BLaER1 (cell line): ENCODE data around the gene WNT6.
A peak's percentile ranks its signal among the peaks of the same experiment; 100 is the strongest.

ENCODE experiments used
- H3K27ac ChIP-seq: shearing (Covaris generic); formaldehyde crosslinking; 2 replicates; pipeline ENCODE4 v1.8.1; 2022
- H3K27me3 ChIP-seq: shearing (Covaris generic); formaldehyde crosslinking; 2 replicates; pipeline ENCODE4 v1.8.1; 2022
- H3K36me3 ChIP-seq: shearing (Covaris generic); formaldehyde crosslinking; 2 replicates; pipeline ENCODE4 v1.8.1; 2022
- H3K4me1 ChIP-seq: shearing (Covaris generic); formaldehyde crosslinking; 2 replicates; pipeline ENCODE4 v1.8.1; 2022
- H3K4me2 ChIP-seq: shearing (Covaris generic); formaldehyde crosslinking; 2 replicates; pipeline ENCODE4 v1.8.1; 2022
- H3K4me3 ChIP-seq: shearing (Covaris generic); formaldehyde crosslinking; 2 replicates; pipeline ENCODE4 v1.8.1; 2022
- H3K9ac ChIP-seq: shearing (Covaris generic); formaldehyde crosslinking; 2 replicates; pipeline ENCODE4 v1.8.1; 2022
- H3K9me3 ChIP-seq: shearing (Covaris generic); formaldehyde crosslinking; 2 replicates; pipeline ENCODE4 v1.8.1; 2022
- H4K20me1 ChIP-seq: shearing (Covaris generic); formaldehyde crosslinking; 2 replicates; pipeline ENCODE4 v1.8.1; 2022
- Cebpa-rat ChIP-seq: shearing (Covaris generic); IDR thresholded peaks from 2 replicates; pipeline ENCODE4 v1.8.1; 2022

Gene WNT6

DNA sequence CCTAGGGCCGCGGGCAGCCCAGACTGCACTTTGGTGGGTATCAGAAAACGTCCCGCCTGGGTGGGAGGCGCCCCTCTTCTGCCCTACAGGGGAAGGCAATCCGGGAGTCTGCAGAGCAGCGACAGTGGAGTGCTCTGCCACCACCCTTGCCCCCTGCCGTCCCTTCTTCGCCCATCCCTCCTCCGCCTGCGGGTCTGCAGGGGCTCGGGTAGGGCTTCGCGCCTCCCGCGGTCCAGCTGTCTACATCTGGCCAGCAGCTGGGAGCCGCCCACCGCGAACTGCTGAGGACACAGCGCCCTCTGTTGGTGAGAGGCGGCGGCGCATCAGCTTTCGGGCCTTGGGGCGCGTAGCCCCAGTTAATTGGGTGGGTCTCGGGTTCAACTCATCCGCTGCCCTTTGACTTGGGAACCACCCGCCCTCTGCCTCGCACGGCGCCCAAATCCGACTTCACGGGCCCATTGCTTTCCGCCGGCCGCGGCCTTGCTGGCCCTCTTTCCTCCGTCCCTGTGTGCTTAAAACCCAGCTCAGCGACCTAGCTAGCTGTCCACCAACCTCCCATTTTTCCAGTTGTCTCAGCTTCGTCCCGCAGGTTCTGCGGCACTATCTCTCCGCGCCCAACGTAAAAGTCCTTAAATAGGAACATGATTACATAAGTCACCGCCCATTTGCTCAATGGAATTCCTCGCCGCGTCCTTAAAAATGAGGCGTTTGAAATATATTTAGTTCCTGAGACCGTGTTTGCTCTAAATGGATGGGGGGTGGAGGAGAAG lies 38.7 kb downstream of the WNT6 start:
- peaks cover 18% of the 10 kb centered on the region for H4K20me1 ChIP-seq
- peak overlapping the region; percentile 64 for H3K4me3 ChIP-seq
- peaks cover 57% of the 10 kb centered on the region for H3K4me1 ChIP-seq
- H3K27ac ChIP-seq: no peak overlapping the region
- no peak overlapping the region for H3K9ac ChIP-seq
- peak overlapping the region; percentile 100 for H3K4me2 ChIP-seq
- H3K36me3 ChIP-seq: no peaks in the 10 kb centered on the region
- TF ChIP-seq Cebpa-rat: no peak
- H3K27me3 ChIP-seq: peaks cover 43% of the 10 kb centered on the region
- H3K9me3 ChIP-seq: no peaks in the 10 kb centered on the region

DNA sequence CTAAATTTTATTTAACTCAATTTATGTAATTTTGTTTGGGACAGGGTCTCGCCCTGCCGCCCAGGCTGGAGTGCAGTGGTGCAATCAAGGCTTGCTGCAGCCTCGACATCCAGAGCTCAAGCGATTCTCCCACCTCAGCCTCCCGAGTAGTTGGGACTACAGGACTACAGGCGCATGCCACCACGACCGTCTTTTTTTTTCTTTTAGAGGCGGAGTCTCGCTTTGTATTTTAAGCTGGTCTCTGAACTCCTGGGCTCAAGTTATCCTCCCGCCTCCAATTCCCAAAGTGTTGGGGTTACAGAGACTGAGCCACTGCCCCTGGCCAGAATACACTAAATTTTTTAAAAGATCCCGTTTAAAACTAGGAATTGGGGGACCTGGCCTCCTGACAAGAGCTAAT lies 39.5 kb downstream of the WNT6 start:
- no peak for TF ChIP-seq Cebpa-rat
- H3K9ac ChIP-seq: no peak overlapping the region
- H3K36me3 ChIP-seq: no peaks in the 10 kb centered on the region
- peaks cover 43% of the 10 kb centered on the region for H3K27me3 ChIP-seq
- no peaks in the 10 kb centered on the region for H3K9me3 ChIP-seq
- peaks cover 48% of the 10 kb centered on the region for H3K4me1 ChIP-seq
- no peak overlapping the region for H3K4me2 ChIP-seq
- peaks cover 18% of the 10 kb centered on the region for H4K20me1 ChIP-seq
- no peak overlapping the region for H3K27ac ChIP-seq
- no peak overlapping the region for H3K4me3 ChIP-seq

DNA sequence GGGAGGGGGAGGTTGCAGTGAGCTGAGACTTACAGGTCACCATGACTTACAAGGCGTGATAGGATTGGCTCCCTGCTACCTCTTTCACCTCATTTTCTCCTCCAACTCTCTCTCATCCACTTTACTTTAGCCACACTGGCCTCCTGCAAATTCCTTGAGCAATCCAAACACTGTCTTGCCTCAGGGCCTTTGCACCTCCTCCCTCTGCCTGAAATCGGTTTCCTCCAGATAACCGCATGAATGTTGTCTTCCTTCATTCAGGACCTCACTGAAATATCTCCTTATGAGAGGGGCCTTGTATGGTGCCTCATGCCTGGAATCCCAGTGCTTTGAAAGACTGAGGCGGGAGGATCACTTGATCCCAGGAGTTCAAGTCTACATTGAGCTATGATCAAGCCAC lies 42.8 kb downstream of the WNT6 start:
- no peak overlapping the region for H3K4me3 ChIP-seq
- peaks cover 15% of the 10 kb centered on the region for H3K4me1 ChIP-seq
- H3K9me3 ChIP-seq: no peaks in the 10 kb centered on the region
- H4K20me1 ChIP-seq: peaks cover 8% of the 10 kb centered on the region
- H3K27ac ChIP-seq: no peak overlapping the region
- no peak for TF ChIP-seq Cebpa-rat
- no peak overlapping the region for H3K4me2 ChIP-seq
- no peak overlapping the region for H3K9ac ChIP-seq
- no peaks in the 10 kb centered on the region for H3K36me3 ChIP-seq
- H3K27me3 ChIP-seq: peaks cover 31% of the 10 kb centered on the region

DNA sequence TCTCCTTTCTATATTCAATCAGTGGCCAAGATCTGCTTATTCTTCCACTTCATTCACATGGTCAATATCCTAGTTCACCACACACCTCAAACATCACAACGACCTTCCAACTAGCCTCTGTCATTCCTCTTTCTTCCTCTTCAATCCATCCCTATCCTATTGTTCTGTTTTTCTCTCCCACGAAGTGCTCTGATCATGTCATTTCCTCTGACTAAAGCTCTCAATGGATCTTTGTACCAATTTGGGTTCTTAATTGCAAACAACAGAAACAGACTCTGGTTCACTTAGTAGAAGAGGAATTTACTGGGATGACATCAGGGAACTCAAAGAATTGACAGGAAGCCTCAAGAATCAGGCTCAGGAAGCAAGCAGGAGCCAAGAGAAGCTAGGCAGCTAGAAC lies 44.6 kb downstream of the WNT6 start:
- Histone ChIP-seq H3K27ac (no peak overlapping the region), H3K9me3 (no peaks in the 10 kb centered on the region), H3K27me3 (peaks cover 18% of the 10 kb centered on the region), H4K20me1 (no peaks in the 10 kb centered on the region; the same call in 1 of the 2 replicates), H3K4me1 (peaks cover 4% of the 10 kb centered on the region; the same call in 1 of the 2 replicates), H3K4me2 (no peak overlapping the region), H3K4me3 (no peak overlapping the region), H3K36me3 (no peaks in the 10 kb centered on the region), H3K9ac (no peak overlapping the region)
- no peak for TF ChIP-seq Cebpa-rat

DNA sequence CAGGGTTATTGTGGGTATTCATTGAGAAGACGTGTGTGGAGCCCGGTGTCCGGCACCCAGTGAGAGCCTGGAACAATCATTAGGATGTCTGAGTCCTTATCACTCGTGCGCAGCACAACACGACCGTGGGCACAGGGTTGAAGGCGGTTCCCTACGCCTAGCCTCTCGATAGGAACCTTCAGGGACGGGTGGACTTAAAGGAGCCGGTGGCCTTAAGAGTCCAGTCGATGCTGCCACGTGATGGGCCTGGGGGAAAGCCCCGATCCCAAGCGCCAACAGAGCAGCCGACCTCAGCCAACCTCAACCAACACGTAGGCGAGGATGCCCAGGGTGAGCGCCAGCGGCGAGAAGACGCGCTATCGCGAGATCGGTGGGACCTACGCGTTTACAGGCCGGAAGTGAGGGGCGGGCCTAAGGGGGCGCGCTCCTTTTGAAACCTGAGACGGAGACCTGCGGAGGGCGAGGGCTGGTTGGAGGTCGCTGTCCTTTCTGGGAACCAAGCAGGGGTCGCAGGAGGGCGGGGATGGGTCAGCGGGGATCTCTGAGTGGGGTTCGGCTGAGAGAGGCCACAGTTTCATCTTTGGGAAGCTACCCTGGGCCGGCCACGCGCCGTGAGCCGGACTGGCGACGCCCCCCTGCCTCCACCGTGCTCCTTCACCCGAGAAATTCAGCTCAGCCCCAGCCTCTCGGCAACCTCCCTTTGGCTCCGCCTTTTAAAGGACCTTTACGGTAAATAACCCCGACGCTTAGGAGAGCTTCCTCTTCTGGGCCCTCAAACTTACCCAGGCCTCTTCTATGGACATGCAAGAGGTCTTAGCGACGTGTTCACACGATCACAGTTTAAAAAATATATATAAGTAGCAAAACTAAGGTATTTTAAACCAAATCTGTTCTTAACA lies 49.4 kb downstream of the WNT6 start:
- TF ChIP-seq Cebpa-rat: no peak
- Histone ChIP-seq H3K27me3 (0 out of 2 replicates have a peak, but pooled peaks cover 4% of the 10 kb centered on the region), H3K9me3 (no peaks in the 10 kb centered on the region), H3K4me2 (peak overlapping the region; percentile 43), H3K27ac (no peak overlapping the region), H4K20me1 (no peaks in the 10 kb centered on the region), H3K4me1 (peaks cover 6% of the 10 kb centered on the region; the same call in 1 of the 2 replicates), H3K4me3 (no peak overlapping the region), H3K36me3 (no peaks in the 10 kb centered on the region), H3K9ac (no peak overlapping the region)

DNA sequence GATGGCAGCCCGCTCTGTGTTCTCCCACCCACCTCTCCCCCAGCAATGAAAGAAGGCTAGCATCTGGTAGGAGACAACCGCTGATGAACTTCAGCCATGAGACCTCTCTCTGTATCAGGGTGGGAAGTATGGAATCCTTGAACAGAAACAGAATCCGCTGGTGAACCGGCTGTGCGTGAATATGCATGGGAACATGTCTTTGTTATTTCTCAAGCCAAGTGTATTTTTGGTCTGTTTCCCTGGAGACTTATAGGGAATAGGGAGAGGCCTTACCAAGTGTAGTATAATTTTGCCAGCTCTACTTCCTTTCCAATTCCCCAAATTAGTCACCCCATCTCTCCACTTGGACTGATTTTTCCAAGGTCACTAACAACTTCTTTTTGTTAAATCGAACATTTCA lies 51.1 kb downstream of the WNT6 start:
- Histone ChIP-seq H3K27ac (no peak overlapping the region), H3K36me3 (no peaks in the 10 kb centered on the region), H4K20me1 (no peaks in the 10 kb centered on the region), H3K9ac (no peak overlapping the region), H3K4me1 (peaks cover 6% of the 10 kb centered on the region; the same call in 1 of the 2 replicates), H3K27me3 (0 out of 2 replicates have a peak, but pooled peaks cover 4% of the 10 kb centered on the region), H3K4me2 (no peak overlapping the region), H3K9me3 (no peaks in the 10 kb centered on the region), H3K4me3 (no peak overlapping the region)
- TF ChIP-seq Cebpa-rat: no peak

DNA sequence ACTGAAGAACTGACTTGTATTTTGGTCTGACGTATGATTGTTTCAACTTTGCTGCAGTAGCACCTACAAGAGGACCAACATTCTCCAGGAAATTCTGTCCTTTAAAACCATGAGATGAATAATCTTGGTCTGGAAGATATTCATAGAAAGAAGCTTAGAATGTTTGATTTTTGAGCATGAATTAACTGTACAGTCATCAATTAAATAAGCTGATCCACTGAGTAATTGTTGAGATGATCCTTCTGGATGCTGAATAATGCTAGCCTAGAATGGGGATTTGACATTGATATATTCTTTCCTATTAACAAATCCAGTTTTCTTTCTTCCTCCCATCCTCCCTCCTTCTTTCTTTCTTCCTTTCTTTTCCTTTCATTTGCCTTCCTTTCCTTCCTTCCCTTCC lies 60.9 kb downstream of the WNT6 start:
- Histone ChIP-seq H3K4me1 (no peaks in the 10 kb centered on the region), H3K9me3 (peaks cover 32% of the 10 kb centered on the region), H4K20me1 (no peaks in the 10 kb centered on the region), H3K27ac (no peak overlapping the region), H3K9ac (no peak overlapping the region), H3K4me2 (no peak overlapping the region), H3K4me3 (no peak overlapping the region), H3K27me3 (no peaks in the 10 kb centered on the region), H3K36me3 (no peaks in the 10 kb centered on the region)
- TF ChIP-seq Cebpa-rat: no peak
